HS-27A (cell line): ENCODE results near the gene IER3.

ENCODE experiments used
- DNase-seq: peaks from one replicate; pipeline ENCODE4 v3.0.0-alpha.2; 2012; ENCODE audit warnings: low read depth, missing footprints

The IER3 gene

GRCh38 chr6:30703821-30704220, 40.5 kb downstream of the IER3 start:
- no peak for DNase-seq

- DNase-seq: no peak
These were observed 41.3 kb downstream of the IER3 start for GRCh38 chr6:30703011-30703410.

DNA sequence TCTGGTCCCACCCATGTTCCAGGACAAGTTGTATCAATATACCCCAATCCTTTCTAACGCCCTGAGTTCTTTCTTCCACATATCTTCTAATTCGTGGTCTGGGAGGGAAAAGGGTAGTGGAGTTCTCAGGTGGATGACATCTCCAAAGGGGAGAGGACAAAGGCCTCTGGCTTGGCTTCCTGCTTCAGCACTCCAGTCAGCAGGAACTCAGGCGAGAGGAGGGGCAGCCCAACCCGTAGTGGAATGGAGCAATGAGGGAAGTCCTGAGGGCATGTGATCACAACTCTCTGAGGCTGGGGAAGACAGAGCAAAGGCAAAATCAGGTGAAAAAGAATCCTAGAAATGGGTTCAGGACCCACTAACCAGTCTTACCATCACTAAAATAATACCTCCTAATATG, 44.0 kb downstream of the IER3 start:
- DNase-seq: no peak

DNA sequence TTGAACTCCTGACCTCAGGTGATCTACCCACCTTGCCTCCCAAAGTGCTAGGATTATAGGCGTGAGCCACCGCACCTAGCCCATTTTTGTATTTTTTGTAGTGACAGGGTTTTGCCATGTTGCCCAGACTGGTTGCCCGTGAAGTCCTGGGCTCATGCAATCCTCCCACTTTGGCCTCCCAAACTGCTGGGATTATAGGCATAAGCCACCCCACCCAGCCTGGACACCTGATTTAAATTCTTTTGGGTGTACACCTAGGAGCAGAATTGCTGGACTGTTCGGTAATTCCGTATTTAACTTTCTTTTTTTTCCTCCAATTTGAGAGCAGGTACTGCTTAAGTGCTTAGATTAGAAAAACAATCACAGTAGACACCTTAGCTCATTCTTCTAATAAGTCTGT, 47.9 kb downstream of the IER3 start:
- DNase-seq: no peak
